Astrocyte of the cerebellum (primary cell): ENCODE data around the gene ZSWIM4.
A peak's percentile ranks its signal among the peaks of the same experiment; 100 is the strongest.
"Not testable (repeated sequence)": the region's sequence is repeated elsewhere in the genome, so short reads cannot be mapped to it uniquely, and the experiment has no call there.

Experiments
- DNase-seq: peaks from one replicate; pipeline ENCODE4 v3.0.0-alpha.2; 2011; ENCODE audit warnings: low read depth
- H3K4me3 ChIP-seq: 2 replicates; pipeline ENCODE4 v1.5.1; 2011; ENCODE audit warnings: mild to moderate bottlenecking, low read depth, low read length, moderate library complexity
- in situ Hi-C: cut with HindIII; loops from 2 replicates; pipeline ENCODE4 v1.10.0; 2017; ENCODE audit warnings: low sequenced_read_pairs
- TF ChIP-seq, protein P1 (sequence below): IDR thresholded peaks from 2 replicates; pipeline ENCODE4 v1.5.1; 2012; ENCODE audit warnings: low read length, low read depth, moderate library complexity, mild to moderate bottlenecking; ENCODE audit errors: missing control alignments

Gene ZSWIM4

DNA sequence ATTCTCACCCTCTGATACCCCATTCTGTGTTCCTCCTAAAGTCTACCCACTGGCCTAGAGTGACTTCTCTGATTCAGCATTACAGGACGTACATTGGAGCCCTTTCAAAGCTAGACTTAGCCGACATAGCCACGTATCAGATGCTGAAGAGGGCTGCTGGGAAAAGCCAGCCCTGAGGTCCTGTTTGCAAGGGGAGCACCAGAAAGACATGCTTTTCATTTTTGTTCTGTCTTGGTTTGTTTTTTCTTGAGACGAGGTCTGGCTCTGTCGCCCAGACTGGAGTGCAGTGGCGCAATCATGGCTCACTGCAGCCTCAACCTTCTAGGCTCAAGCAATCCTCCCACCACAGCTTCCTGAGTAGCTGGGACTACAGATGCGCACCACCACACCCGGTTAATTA lies 6.3 kb upstream of the ZSWIM4 start:
- no peak for DNase-seq
- TF ChIP-seq, protein P1, sequence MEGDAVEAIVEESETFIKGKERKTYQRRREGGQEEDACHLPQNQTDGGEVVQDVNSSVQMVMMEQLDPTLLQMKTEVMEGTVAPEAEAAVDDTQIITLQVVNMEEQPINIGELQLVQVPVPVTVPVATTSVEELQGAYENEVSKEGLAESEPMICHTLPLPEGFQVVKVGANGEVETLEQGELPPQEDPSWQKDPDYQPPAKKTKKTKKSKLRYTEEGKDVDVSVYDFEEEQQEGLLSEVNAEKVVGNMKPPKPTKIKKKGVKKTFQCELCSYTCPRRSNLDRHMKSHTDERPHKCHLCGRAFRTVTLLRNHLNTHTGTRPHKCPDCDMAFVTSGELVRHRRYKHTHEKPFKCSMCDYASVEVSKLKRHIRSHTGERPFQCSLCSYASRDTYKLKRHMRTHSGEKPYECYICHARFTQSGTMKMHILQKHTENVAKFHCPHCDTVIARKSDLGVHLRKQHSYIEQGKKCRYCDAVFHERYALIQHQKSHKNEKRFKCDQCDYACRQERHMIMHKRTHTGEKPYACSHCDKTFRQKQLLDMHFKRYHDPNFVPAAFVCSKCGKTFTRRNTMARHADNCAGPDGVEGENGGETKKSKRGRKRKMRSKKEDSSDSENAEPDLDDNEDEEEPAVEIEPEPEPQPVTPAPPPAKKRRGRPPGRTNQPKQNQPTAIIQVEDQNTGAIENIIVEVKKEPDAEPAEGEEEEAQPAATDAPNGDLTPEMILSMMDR = no peak
- in situ Hi-C loops = no loop called here
- H3K4me3 ChIP-seq = no peak overlapping the region

DNA sequence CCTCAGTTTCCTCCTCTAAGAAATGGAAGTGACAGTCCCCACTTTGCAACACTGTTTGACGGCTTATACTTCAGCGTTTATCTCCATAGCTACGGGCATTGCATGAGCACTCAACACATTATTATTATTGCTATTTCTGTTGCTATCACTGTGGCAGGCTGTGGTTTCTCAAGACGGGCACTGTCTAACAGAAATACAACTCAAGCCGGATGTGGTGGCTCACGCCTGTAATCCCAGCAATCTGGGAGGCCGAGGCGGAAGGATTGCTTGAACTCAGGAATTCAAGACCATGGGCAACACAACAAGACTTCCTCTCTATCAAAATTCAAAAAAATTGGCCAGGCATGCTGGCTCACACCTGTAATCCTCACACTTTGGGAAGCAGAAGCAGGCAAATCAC lies 4.9 kb upstream of the ZSWIM4 start:
- H3K4me3 ChIP-seq = no peak overlapping the region
- in situ Hi-C loops = no loop called here
- TF ChIP-seq, protein P1 = no peak
- no peak for DNase-seq

DNA sequence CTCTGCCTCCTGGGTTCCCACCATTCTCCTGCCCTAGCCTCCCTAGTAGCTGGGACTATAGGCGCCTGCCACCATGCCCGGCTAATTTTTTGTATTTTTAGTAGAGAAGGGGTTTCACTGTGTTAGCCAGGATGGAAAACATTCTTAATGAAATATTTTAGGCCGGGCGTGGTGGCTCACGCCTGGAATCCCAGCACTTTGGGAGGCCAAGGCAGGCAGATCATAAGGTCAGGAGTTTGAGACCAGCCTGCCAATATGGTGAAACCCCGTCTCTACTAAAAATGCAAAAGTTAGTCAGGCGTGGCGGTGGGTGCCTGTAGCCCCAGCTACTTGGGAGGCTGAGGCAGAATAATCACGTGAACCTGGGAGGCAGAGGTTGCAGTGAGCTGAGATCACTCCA lies 1.9 kb upstream of the ZSWIM4 start:
- H3K4me3 ChIP-seq, DNase-seq, in situ Hi-C loops: not testable (repeated sequence)

DNA sequence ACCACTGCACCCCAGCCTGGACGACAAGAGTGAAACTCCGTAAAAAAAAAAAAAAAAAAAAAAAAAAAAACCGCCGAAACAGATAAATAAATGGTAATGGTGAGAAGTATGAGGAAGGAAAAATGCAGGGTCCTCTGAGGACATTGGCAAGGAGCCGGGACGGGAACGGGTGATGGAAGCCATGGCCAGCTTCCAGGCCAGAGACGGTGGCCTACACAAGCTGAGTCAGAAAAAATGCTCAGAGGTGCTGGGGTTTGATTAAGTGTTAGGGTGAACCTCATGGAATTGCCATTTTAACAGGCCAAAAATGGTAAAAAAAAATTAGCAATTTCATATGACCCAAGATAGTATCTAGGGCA lies 866 bp upstream of the ZSWIM4 start:
- peak; percentile 96 for DNase-seq
- peak overlapping the region; percentile 50 for H3K4me3 ChIP-seq
- in situ Hi-C loops = no loop called here
- TF ChIP-seq, protein P1 = no peak

DNA sequence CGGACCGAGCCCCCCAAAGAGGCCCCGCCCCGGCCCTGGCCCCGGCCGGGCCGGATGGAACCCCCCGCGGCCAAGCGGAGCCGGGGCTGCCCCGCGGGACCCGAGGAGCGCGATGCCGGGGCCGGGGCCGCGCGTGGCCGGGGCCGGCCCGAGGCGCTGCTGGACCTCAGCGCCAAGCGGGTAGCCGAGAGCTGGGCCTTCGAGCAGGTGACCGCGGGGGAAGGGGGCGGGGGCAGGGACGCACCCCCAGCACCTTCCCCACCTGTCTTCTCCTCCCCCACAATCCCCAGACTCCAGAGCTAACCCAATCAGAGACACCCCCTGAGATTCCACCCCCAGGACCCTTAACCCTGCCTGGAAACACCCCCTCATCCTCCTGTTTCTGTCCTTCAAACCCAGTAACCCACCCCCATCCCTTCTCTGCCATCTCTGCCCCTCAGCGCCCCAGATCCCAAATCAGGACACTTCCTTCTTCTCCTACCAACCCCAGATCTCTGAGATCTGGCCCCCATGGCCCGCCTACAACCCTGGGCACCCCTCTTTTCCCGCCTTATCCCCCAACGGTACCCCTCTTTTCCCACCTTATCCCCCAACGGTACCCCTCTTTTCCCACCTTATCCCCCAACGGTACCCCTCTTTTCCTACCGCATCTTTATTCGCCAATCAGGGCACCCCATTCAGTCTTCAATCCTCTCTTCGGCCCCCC lies 505 bp downstream of the ZSWIM4 start:
- TF ChIP-seq, protein P1 = no peak
- no peak for DNase-seq
- H3K4me3 ChIP-seq = peak overlapping the region; percentile 56
- in situ Hi-C loops = no loop called here

DNA sequence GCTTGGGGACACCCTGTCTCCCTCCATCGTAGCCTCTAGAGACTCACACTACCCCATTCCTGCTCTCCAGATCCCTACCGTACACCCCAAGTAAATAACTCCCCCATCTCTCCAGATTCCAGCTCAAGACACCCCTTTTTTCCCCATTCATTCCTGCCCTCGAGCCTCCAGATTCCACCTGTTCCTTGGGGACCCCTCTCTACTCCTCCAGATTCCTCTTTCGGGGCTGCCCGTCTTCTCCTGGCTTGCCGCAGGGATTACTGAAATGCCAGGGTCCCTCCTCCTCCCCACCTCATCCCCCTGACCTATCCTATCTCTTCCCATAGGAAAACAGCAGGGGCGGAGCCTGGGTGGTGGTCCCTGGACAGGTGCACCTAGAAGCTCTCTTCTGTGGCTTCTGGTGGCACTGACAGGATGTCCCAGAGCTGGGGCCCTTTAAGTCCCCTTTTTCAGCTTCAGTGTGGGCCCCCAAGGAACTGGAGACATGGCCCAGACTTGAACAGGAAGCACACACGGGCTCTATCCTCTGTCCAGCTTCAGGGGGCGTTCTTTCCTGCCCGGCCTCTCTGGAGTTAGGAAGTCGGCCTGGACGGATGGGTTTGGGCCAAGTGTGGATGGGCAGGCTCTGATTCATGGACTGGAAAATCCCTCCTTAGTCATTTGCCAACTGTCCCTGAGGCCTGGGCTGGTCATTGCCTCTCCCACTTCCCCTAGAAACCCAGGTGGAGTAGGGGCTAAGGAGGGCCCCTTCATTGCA lies 1.2 kb downstream of the ZSWIM4 start:
- DNase-seq = peak; percentile 91
- in situ Hi-C loops = no loop called here
- peak overlapping the region; percentile 56 for H3K4me3 ChIP-seq
- TF ChIP-seq, protein P1 = peak; percentile 56

DNA sequence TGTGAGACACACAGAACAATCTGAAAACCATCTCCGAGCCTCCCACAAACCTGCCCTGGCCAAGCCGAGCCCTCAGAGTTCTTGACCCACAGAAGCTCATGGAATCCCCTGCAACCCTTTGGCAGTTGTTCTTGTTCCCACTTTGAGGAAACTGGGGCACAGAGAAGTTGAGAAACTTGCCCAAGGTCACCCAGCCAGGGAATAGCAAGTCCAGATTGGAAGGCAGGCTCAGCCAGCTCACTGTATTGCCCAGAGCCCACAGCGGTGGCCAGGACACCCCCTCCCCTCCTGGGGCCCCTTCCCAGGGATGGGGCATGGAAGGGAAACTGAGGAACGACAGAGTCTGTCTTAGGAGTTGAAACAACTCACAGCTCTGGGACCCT lies 1.8 kb downstream of the ZSWIM4 start:
- TF ChIP-seq, protein P1 = no peak
- peak overlapping the region; percentile 56 for H3K4me3 ChIP-seq
- in situ Hi-C loops = no loop called here
- no peak for DNase-seq
